ENCODE results near the gene WWOX.

Gene WWOX

GRCh38 chr16:78892951-78893733 lies 793.7 kb downstream of the WWOX start:
- H3K9me3 ChIP-seq = no peaks in the 10 kb centered on the region
- no peak for TF ChIP-seq CTCF (IDR thresholded peaks at IDR 0.05)
- no peak overlapping the region for H3K4me3 ChIP-seq (ENCODE audit: low read depth in 1 of 2, low read length in 1 of 2)
- H3K4me1 ChIP-seq (ENCODE audit: control insufficient read depth in 1 of 2, insufficient read depth in 1 of 2, low read depth in 1 of 2, low read length in 1 of 2) = no peaks in the 10 kb centered on the region
- H3K27me3 ChIP-seq = no peaks in the 10 kb centered on the region
- H3K36me3 ChIP-seq = no peaks in the 10 kb centered on the region
- no peak overlapping the region for H3K27ac ChIP-seq

GRCh38 chr16:78894886-78895285 lies 795.4 kb downstream of the WWOX start:
- Histone ChIP-seq H3K4me1 (ENCODE audit: control insufficient read depth in 1 of 2, insufficient read depth in 1 of 2, low read depth in 1 of 2, low read length in 1 of 2) (no peaks in the 10 kb centered on the region), H3K36me3 (no peaks in the 10 kb centered on the region), H3K27me3 (no peaks in the 10 kb centered on the region), H3K27ac (no peak overlapping the region), H3K9me3 (no peaks in the 10 kb centered on the region), H3K4me3 (ENCODE audit: low read depth in 1 of 2, low read length in 1 of 2) (no peak overlapping the region)
- no peak for TF ChIP-seq CTCF (IDR thresholded peaks at IDR 0.05)

GRCh38 chr16:78895681-78896080 lies 796.2 kb downstream of the WWOX start:
- H3K4me1 ChIP-seq (ENCODE audit: control insufficient read depth in 1 of 2, insufficient read depth in 1 of 2, low read depth in 1 of 2, low read length in 1 of 2) = no peaks in the 10 kb centered on the region
- H3K9me3 ChIP-seq = no peaks in the 10 kb centered on the region
- H3K27ac ChIP-seq = no peak overlapping the region
- no peaks in the 10 kb centered on the region for H3K27me3 ChIP-seq
- TF ChIP-seq CTCF (IDR thresholded peaks at IDR 0.05) = no peak
- H3K36me3 ChIP-seq = no peaks in the 10 kb centered on the region
- H3K4me3 ChIP-seq (ENCODE audit: low read depth in 1 of 2, low read length in 1 of 2) = no peak overlapping the region

- no peak for TF ChIP-seq CTCF (IDR thresholded peaks at IDR 0.05)
- H3K9me3 ChIP-seq = no peaks in the 10 kb centered on the region
- no peak overlapping the region for H3K4me3 ChIP-seq (ENCODE audit: low read depth in 1 of 2, low read length in 1 of 2)
- no peak overlapping the region for H3K27ac ChIP-seq
- no peaks in the 10 kb centered on the region for H3K4me1 ChIP-seq (ENCODE audit: control insufficient read depth in 1 of 2, insufficient read depth in 1 of 2, low read depth in 1 of 2, low read length in 1 of 2)
- H3K36me3 ChIP-seq = no peaks in the 10 kb centered on the region
- no peaks in the 10 kb centered on the region for H3K27me3 ChIP-seq
These were observed 796.8 kb downstream of the WWOX start for GRCh38 chr16:78896280-78896679.

- H3K36me3 ChIP-seq = no peaks in the 10 kb centered on the region
- no peak for TF ChIP-seq CTCF (IDR thresholded peaks at IDR 0.05)
These were observed 797.8 kb downstream of the WWOX start for GRCh38 chr16:78897299-78897698.

More at GRCh38 chr16:78897299-78897698, 797.8 kb downstream of the WWOX start:
- no peaks in the 10 kb centered on the region for H3K9me3 ChIP-seq
- no peaks in the 10 kb centered on the region for H3K4me1 ChIP-seq (ENCODE audit: control insufficient read depth in 1 of 2, insufficient read depth in 1 of 2, low read depth in 1 of 2, low read length in 1 of 2)
- no peak overlapping the region for H3K4me3 ChIP-seq (ENCODE audit: low read depth in 1 of 2, low read length in 1 of 2)
- H3K27ac ChIP-seq = no peak overlapping the region
- H3K27me3 ChIP-seq = no peaks in the 10 kb centered on the region
